Esophagus muscularis mucosa (tissue), 4 donors: ENCODE data around the gene ERBB4. TPM values are rescaled to one million over a fixed set of nuclear protein-coding genes. Genes with fewer than 3 reads are reported as not detected.

Experiments used
- DNase-seq: peaks from one replicate; pipeline ENCODE4 v3.0.0-alpha.2; 2017; ENCODE audit errors: extremely low spot score
- H3K27ac ChIP-seq, 4 donors: fragments of 200-600 bp; sonication (generic); replicated peaks in 1 of 4; 1 replicate in 3 of 4; 2 replicates in 1 of 4; pipeline ENCODE4 v1.5.1; 2016 to 2019; ENCODE audit warnings: mild to moderate bottlenecking in 1 of 4
- H3K27me3 ChIP-seq, 4 donors: fragments of 200-600 bp; sonication (generic); one replicate each; pipeline versions ENCODE4 v1.5.1 to v1.6.0; 2016 to 2019
- H3K36me3 ChIP-seq, 4 donors: fragments of 200-600 bp; sonication (generic); one replicate each; pipeline ENCODE4 v1.5.1; 2016 to 2019
- H3K4me1 ChIP-seq, 4 donors: fragments of 200-600 bp; sonication (generic); one replicate each; pipeline ENCODE4 v1.5.1; 2016 to 2019
- H3K4me3 ChIP-seq, 4 donors: fragments of 200-600 bp; sonication (generic); 1 replicate in 2 of 4; 2 replicates in 2 of 4; pipeline ENCODE4 v1.5.1; 2016 to 2019; ENCODE audit warnings: mild to moderate bottlenecking in 4 of 4, moderate library complexity in 1 of 4
- H3K9me3 ChIP-seq, 4 donors: fragments of 200-600 bp; sonication (generic); 1 replicate in 3 of 4; 2 replicates in 1 of 4; pipeline ENCODE4 v1.5.1; 2016 to 2019
- CTCF ChIP-seq, 3 experiments: fragments of 200-600 bp in 2 of 3; fragments of 450-650 bp in 1 of 3; sonication (generic) in 2 of 3; IDR thresholded peaks; one replicate each; pipeline ENCODE4 v1.5.1; 2017 to 2019; ENCODE audit warnings: antibody characterized with exemption in 3 of 3, mild to moderate bottlenecking in 2 of 3, moderate library complexity in 1 of 3
- EP300 ChIP-seq: sonication (generic); formaldehyde crosslinking; IDR thresholded peaks from one replicate; pipeline ENCODE4 v1.6.1; 2017; ENCODE audit warnings: antibody characterized with exemption
- POLR2A ChIP-seq: fragments of 450-650 bp; IDR thresholded peaks from one replicate; pipeline ENCODE4 v1.6.1; 2017; ENCODE audit warnings: antibody characterized with exemption, moderate library complexity, mild to moderate bottlenecking, low read depth
- POLR2AphosphoS5 ChIP-seq, 2 donors: sonication (generic); formaldehyde crosslinking; IDR thresholded peaks; one replicate each; pipeline ENCODE4 v1.6.1; 2017; ENCODE audit warnings: antibody characterized with exemption in 2 of 2
- WGBS: methylation state at CpG from one replicate; pipeline ENCODE4 v1.1.5; 2018; 5-methylcytosine and 5-hydroxymethylcytosine counted together
- intact Hi-C: fragments of 100-400 bp; cut with DNase I; formaldehyde crosslinking; loops from one replicate; pipeline ENCODE4 v1.15.1; 2023
- total RNA-seq, 4 donors: library from RNA; depleted of rRNA; stranded (reverse); fragments of >200 nt; gene quantifications; one replicate each; pipeline versions ENCODE4 v1.1.0 to v1.2.1, GENCODE V29; 2016

ERBB4 gene
- total RNA-seq, 4 donors from 2014 or later = under 0.01 to 0.19 (median 0.17) TPM

DNA sequence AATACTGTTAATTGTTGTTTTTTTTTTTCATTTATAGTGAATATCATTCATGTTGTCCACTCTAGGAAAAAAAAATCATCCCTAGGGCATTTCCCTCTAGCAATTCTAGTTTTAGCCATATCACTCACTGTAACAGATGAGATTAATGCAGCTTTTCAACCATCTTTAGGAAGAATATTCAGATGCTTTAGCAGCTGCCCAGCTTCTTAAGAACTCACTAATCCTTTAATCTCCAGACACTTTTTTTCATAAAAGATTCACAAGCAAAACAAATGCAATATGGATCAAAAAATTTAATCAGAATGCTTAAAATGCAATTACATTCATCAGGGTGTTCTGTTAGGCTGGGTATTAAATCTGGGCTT lies 692.6 kb downstream of the ERBB4 start:
- no peak for TF ChIP-seq POLR2A
- Histone ChIP-seq H3K9me3 (no peaks in the 10 kb centered on the region), H3K4me3 (no peak overlapping the region), H3K4me1 (no peaks in the 10 kb centered on the region), H3K36me3 (no peaks in the 10 kb centered on the region), H3K27ac (no peak overlapping the region), H3K27me3 (no peaks in the 10 kb centered on the region)
- no peak for DNase-seq
- intact Hi-C loops = no loop called here

DNA sequence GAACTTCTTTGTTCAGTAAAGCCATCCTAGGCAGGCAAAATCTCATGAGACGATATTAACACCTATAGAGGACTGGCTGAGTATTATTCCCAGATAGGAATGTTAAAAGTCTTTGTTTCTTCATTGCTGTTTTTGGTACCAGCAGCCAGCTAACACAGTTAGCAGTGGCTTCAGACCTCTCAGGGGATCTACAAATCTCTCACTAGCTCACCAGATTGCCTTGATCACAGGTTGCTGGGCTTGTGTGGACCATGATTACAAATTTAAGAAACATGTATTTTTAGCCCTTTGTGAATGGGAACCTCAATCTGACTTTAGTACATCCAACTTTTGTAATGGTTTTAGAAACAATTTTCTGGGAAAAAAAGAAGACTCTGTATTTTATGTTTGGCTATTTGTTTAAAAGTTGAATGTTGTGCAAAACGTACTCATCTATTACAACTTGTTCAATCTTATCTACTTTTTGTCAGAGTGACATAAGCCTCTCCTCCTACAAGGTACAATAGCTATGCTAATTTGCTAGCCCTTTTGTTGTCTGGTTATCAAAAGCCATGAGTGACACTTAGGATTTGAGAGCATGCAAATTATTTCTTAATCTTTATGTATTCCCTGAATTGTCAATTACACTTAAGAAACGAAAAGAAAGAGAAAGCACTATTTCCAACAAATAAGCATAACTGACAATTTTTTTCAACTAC lies 693.1 kb downstream of the ERBB4 start:
- no peak for TF ChIP-seq EP300
- no peak for TF ChIP-seq CTCF (IDR thresholded peaks at IDR 0.05)
- TF ChIP-seq POLR2A = no peak
- no peak for TF ChIP-seq POLR2AphosphoS5 (IDR thresholded peaks at IDR 0.05)
- Histone ChIP-seq H3K4me3 (no peak overlapping the region), H3K36me3 (no peaks in the 10 kb centered on the region), H3K9me3 (no peaks in the 10 kb centered on the region), H3K27me3 (no peaks in the 10 kb centered on the region), H3K27ac (no peak overlapping the region), H3K4me1 (no peaks in the 10 kb centered on the region)
- intact Hi-C loops = no loop called here
- 67% methylated on average over 3 of the region's 3 CpGs for WGBS
- DNase-seq = no peak

- 83% methylated on average over 2 of the region's 2 CpGs for WGBS
- H3K36me3 ChIP-seq = no peaks in the 10 kb centered on the region
- H3K27me3 ChIP-seq = no peaks in the 10 kb centered on the region
- DNase-seq = no peak
- H3K4me3 ChIP-seq = no peak overlapping the region
- H3K27ac ChIP-seq = no peak overlapping the region
- TF ChIP-seq CTCF (IDR thresholded peaks at IDR 0.05) (no peak), POLR2AphosphoS5 (IDR thresholded peaks at IDR 0.05) (no peak), EP300 (no peak), POLR2A (no peak)
- no peaks in the 10 kb centered on the region for H3K9me3 ChIP-seq
- no peaks in the 10 kb centered on the region for H3K4me1 ChIP-seq
- intact Hi-C loops = no loop called here
Measured at GRCh38 chr2:211837706-211838105, 700.9 kb downstream of the ERBB4 start.

GRCh38 chr2:211837206-211837605 lies 701.4 kb downstream of the ERBB4 start:
- DNase-seq = no peak
- H3K4me1 ChIP-seq = no peaks in the 10 kb centered on the region
- intact Hi-C loops = no loop called here
- H3K27me3 ChIP-seq = no peaks in the 10 kb centered on the region
- WGBS = 80% methylated on average over 3 of the region's 3 CpGs
- no peak overlapping the region for H3K4me3 ChIP-seq
- H3K9me3 ChIP-seq = no peaks in the 10 kb centered on the region
- no peak for TF ChIP-seq CTCF (IDR thresholded peaks at IDR 0.05)
- no peak for TF ChIP-seq POLR2AphosphoS5 (IDR thresholded peaks at IDR 0.05)
- no peak for TF ChIP-seq EP300
- TF ChIP-seq POLR2A = no peak
- no peaks in the 10 kb centered on the region for H3K36me3 ChIP-seq
- H3K27ac ChIP-seq = no peak overlapping the region

DNA sequence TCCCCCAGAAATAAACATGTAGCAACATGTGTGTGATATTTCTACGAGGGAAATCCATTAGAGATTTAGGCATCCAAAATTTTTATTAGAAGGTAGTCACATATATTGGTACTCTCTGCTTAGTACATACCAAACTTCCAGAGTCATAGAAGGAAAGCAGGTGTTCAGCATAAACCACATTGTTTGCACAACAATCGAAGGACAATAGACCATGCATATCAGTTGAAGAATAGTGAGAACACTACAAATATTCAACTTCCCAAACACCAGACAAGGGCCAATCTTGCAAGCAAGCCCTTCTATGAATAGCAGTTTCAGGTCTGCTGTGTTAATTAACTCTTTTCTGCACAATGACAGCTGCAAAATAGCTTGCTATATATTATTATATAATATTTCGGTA lies 702.2 kb downstream of the ERBB4 start:
- TF ChIP-seq POLR2A (no peak), EP300 (no peak), POLR2AphosphoS5 (IDR thresholded peaks at IDR 0.05) (no peak), CTCF (IDR thresholded peaks at IDR 0.05) (no peak)
- H3K36me3 ChIP-seq = no peaks in the 10 kb centered on the region
- H3K27ac ChIP-seq = no peak overlapping the region
- intact Hi-C loops = no loop called here
- DNase-seq = no peak
- WGBS = 72% methylated on average over 3 of the region's 3 CpGs
- H3K9me3 ChIP-seq = no peaks in the 10 kb centered on the region
- no peaks in the 10 kb centered on the region for H3K4me1 ChIP-seq
- H3K27me3 ChIP-seq = no peaks in the 10 kb centered on the region
- no peak overlapping the region for H3K4me3 ChIP-seq
